PC-9 (cell line): ENCODE measurements around the gene DAPK2. TPM values are rescaled to one million over a fixed set of nuclear protein-coding genes. Genes with fewer than 3 reads are reported as not detected.
A peak's percentile ranks its signal among the peaks of the same experiment; 100 is the strongest.

Experiments used
- BruUV-seq: library from RNA; stranded (reverse); fragments of 400-500 nt; replicated peaks from 2 replicates; lab custom pipeline; 2021; lab: Mats Ljungman, UMichigan
- CTCF ChIA-PET: fragments of 300-600 bp; sonication (Branson Sonifier 250); formaldehyde crosslinking; loops from one replicate; lab custom pipeline; 2022; ENCODE audit warnings: antibody characterized with exemption; lab: Charles Lee
- POLR2A ChIA-PET: fragments of 300-600 bp; sonication (Branson Sonifier 250); formaldehyde crosslinking; loops from one replicate; lab custom pipeline; 2022; ENCODE audit warnings: antibody characterized with exemption; ENCODE audit not compliant: unreplicated experiment; lab: Charles Lee
- DNase-seq, 2 experiments: peaks; one replicate each; pipeline versions ENCODE4 v3.0.0 to v3.0.0-alpha.2; 2015 to 2022; ENCODE audit warnings: mixed read lengths in 1 of 2
- H2AFZ ChIP-seq: fragments of 200-600 bp; sonication (generic); 2 replicates; pipeline ENCODE4 v1.8.1; 2017; ENCODE audit warnings: antibody characterized with exemption
- H3F3A ChIP-seq: fragments of 200-600 bp; sonication (generic); 2 replicates; pipeline ENCODE4 v1.8.1; 2017; ENCODE audit warnings: antibody characterized with exemption, mild to moderate bottlenecking, low read depth; ENCODE audit not compliant: insufficient read depth
- H3K27ac ChIP-seq: fragments of 200-600 bp; sonication (generic); 2 replicates; pipeline ENCODE4 v1.6.1; 2016; ENCODE audit warnings: mixed run types
- H3K27me3 ChIP-seq: fragments of 200-600 bp; sonication (generic); 2 replicates; pipeline ENCODE4 v1.6.1; 2016; ENCODE audit warnings: low read depth, mixed run types; ENCODE audit not compliant: insufficient read depth
- H3K36me3 ChIP-seq: fragments of 200-600 bp; sonication (generic); 2 replicates; pipeline ENCODE4 v1.6.1; 2016; ENCODE audit warnings: low read depth, mixed run types
- H3K4me1 ChIP-seq: fragments of 200-600 bp; sonication (generic); replicated peaks from 2 replicates; pipeline ENCODE4 v1.6.1; 2016; ENCODE audit warnings: mixed run types; ENCODE audit not compliant: insufficient read depth
- H3K4me2 ChIP-seq: fragments of 200-600 bp; sonication (generic); 2 replicates; pipeline ENCODE4 v1.6.1; 2017; ENCODE audit warnings: mixed run types
- H3K4me3 ChIP-seq: fragments of 200-600 bp; sonication (generic); 2 replicates; pipeline ENCODE4 v1.6.1; 2016; ENCODE audit warnings: mixed run types
- H3K79me2 ChIP-seq: fragments of 200-600 bp; sonication (generic); 2 replicates; pipeline ENCODE4 v1.6.1; 2017; ENCODE audit warnings: low read depth, mixed run types
- H3K9me2 ChIP-seq: fragments of 200-600 bp; sonication (generic); 2 replicates; pipeline ENCODE4 v1.8.1; 2017; ENCODE audit warnings: mild to moderate bottlenecking; ENCODE audit not compliant: insufficient read depth
- H3K9me3 ChIP-seq: fragments of 200-600 bp; sonication (generic); 2 replicates; pipeline ENCODE4 v1.8.1; 2016; ENCODE audit warnings: low read depth; ENCODE audit not compliant: insufficient read depth
- H4K20me1 ChIP-seq: fragments of 200-600 bp; sonication (generic); 2 replicates; pipeline ENCODE4 v1.8.1; 2017; ENCODE audit not compliant: insufficient read depth
- EZH2 ChIP-seq: fragments of 200-600 bp; sonication (generic); IDR thresholded peaks from 2 replicates; pipeline ENCODE4 v1.8.0; 2017; ENCODE audit warnings: antibody characterized with exemption, low read depth
- intact Hi-C: fragments of 100-400 bp; cut with micrococcal nuclease; formaldehyde crosslinking; loops from one replicate; pipeline ENCODE4 v1.10.0; 2022; ENCODE audit not compliant: unreplicated experiment
- total RNA-seq: library from RNA; stranded (reverse); gene quantifications from 2 replicates; pipeline ENCODE4 v1.2.3, GENCODE V29; 2021
- TF ChIP-seq, protein P1 (sequence below): fragments of 200-600 bp; sonication (generic); conservative IDR thresholded peaks from 2 replicates; pipeline ENCODE4 v1.6.1; 2017; ENCODE audit warnings: mixed run types, antibody characterized with exemption, mild to moderate bottlenecking, moderate library complexity

The DAPK2 gene
- total RNA-seq, 1 experiment from 2014 or later, result 11.0 TPM

DNA sequence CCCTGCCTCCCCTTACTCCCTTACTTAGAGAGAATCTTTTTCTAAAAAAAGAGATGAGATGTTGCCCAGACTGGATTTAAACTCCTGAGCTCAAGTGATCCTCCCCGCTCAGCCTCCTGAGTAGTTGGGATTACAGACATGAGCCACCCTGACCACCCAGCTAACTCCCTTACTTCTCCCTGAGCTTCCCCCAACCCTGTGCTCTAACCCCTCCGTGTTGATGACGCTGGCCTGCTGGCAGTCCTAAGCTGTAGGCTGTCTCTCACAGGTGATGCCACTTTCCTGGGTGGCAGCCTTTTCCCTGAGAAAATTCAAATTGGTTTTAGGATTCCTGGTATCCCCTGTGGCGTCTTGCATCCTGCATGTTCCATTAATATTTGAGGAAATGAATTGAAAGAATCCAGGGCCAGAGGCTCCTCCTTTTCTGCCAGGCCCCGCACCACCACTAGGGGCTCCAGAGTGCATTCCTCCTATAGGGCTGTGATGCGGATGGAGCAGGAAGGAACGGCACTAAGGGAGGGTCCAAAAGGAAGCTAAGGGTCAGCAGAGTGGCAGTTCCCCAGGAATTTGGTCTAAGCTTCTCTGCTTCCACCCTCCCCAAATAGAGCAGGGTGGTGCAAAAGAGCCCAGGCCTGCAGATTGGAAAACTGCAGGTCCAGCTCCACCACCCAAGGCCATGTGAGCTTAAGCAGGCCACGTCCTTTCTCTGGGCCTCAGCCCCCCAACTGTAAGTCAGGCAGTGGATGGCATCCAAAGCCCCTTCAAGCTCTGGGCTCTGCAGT lies 101.1 kb downstream of the DAPK2 start:
- no peaks in the 10 kb centered on the region for H4K20me1 ChIP-seq
- CTCF ChIA-PET, result interaction anchor here (0.5 to 2.3 kb wide), 25 partner anchors 12 to 781 kb away, joined by 3 to 46 read pairs (median 4); partner anchors contain the start of genes CIAO2A and DAPK2
- H3K4me1 ChIP-seq, result peaks cover 12% of the 10 kb centered on the region
- no peaks in the 10 kb centered on the region for H3K36me3 ChIP-seq
- H3F3A ChIP-seq, result no peaks in the 10 kb centered on the region; the same call in 1 of the 2 replicates
- intact Hi-C loops, result loop anchor here (1.0 to 5.0 kb wide), 4 partner anchors 49 to 193 kb away; no protein-coding TSS in a partner anchor
- H2AFZ ChIP-seq, result no peak overlapping the region
- H3K79me2 ChIP-seq, result no peaks in the 10 kb centered on the region
- TF ChIP-seq EZH2, result no peak
- TF ChIP-seq, protein P1, sequence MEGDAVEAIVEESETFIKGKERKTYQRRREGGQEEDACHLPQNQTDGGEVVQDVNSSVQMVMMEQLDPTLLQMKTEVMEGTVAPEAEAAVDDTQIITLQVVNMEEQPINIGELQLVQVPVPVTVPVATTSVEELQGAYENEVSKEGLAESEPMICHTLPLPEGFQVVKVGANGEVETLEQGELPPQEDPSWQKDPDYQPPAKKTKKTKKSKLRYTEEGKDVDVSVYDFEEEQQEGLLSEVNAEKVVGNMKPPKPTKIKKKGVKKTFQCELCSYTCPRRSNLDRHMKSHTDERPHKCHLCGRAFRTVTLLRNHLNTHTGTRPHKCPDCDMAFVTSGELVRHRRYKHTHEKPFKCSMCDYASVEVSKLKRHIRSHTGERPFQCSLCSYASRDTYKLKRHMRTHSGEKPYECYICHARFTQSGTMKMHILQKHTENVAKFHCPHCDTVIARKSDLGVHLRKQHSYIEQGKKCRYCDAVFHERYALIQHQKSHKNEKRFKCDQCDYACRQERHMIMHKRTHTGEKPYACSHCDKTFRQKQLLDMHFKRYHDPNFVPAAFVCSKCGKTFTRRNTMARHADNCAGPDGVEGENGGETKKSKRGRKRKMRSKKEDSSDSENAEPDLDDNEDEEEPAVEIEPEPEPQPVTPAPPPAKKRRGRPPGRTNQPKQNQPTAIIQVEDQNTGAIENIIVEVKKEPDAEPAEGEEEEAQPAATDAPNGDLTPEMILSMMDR, result peak; percentile 89
- H3K27me3 ChIP-seq, result no peaks in the 10 kb centered on the region
- H3K9me3 ChIP-seq, result no peaks in the 10 kb centered on the region
- POLR2A ChIA-PET, result interaction anchor here (0.6 to 0.7 kb wide), 3 partner anchors 98 to 568 kb away, joined by 4 to 10 read pairs (median 4); no protein-coding TSS in a partner anchor
- H3K9me2 ChIP-seq, result no peaks in the 10 kb centered on the region
- BruUV-seq, result no TSS peak
- no peak overlapping the region; the same call in 1 of the 2 replicates for H3K4me3 ChIP-seq
- H3K4me2 ChIP-seq, result peak overlapping the region; percentile 65
- peak; percentile 38 to 79 for DNase-seq
- H3K27ac ChIP-seq, result peak overlapping the region; percentile 68

DNA sequence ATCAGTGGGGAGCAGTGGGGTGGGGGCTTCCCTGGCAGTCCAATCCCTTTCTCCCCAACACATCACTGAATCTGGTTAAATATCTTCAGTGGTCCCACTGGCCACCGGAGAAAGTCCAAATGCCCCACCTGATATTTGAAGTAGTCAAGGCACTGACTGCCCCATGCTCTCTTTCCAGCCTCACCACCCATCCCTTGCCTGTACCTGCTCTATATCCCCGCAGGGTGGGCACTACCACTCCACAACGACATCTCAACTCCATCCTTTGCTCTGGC lies 101.7 kb downstream of the DAPK2 start:
- no peaks in the 10 kb centered on the region for H3K27me3 ChIP-seq
- H3K9me2 ChIP-seq, result no peaks in the 10 kb centered on the region
- H2AFZ ChIP-seq, result no peak overlapping the region
- H3K36me3 ChIP-seq, result no peaks in the 10 kb centered on the region
- no peaks in the 10 kb centered on the region for H3K9me3 ChIP-seq
- H3F3A ChIP-seq, result no peaks in the 10 kb centered on the region; the same call in 1 of the 2 replicates
- no peak overlapping the region for H3K27ac ChIP-seq
- no TSS peak for BruUV-seq
- POLR2A ChIA-PET, result no interaction called here
- no peak overlapping the region for H3K4me3 ChIP-seq
- peaks cover 12% of the 10 kb centered on the region for H3K4me1 ChIP-seq
- no peaks in the 10 kb centered on the region for H3K79me2 ChIP-seq
- H4K20me1 ChIP-seq, result no peaks in the 10 kb centered on the region
- intact Hi-C loops, result loop anchor here (2.0 kb wide), 1 partner anchor 118 kb away; no protein-coding TSS in a partner anchor
- TF ChIP-seq EZH2, result no peak
- TF ChIP-seq, protein P1, result no peak
- no peak for DNase-seq
- H3K4me2 ChIP-seq, result peak overlapping the region; percentile 65; the same call in 1 of the 2 replicates
- CTCF ChIA-PET, result interaction anchor here (0.6 to 1.7 kb wide), 3 partner anchors 112 to 668 kb away, joined by 3 to 7 read pairs (median 4); no protein-coding TSS in a partner anchor

DNA sequence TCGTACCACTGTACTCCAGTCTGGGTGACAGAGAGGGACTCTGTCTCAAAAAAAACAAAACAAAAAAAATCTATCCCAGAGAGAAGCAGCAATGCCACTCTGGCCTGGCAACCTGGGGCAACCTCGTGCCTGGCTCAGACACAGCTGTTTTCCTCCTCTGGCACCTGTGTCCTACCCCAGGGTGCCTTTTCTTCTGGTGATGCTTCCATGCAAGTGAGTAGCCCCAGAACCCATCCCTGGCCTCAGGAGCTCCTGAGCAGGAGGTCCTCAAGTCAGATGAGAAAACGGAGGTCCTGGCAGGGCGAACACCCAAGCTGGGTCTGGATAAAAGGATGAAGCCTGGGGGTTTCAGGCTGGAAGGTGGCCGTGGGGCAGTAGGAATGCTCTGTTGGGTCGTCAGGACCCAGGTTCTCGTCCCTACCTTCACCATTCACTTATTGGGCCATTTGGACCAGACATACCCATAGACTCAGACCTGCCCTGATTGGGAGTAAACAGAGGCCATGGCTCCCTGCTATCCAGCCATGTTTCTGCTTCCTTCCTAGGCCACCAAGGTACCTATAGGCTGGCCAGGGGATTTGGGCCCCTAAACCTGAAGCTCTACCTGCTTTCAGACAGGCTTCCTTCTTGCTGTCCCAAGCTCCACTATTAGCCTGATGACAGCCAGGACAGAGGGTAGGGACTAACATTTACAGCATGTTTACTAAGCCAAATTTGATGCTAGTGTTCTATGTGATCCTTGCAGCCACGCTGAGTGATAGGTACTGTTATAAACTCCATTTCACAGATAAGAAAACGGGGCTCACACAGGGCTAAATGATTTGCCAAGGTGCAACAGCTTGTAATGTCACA lies 102.2 kb downstream of the DAPK2 start:
- Histone ChIP-seq H3K27me3 (no peaks in the 10 kb centered on the region), H3K27ac (no peak overlapping the region), H2AFZ (no peak overlapping the region), H3K9me3 (no peaks in the 10 kb centered on the region), H3F3A (no peaks in the 10 kb centered on the region; the same call in 1 of the 2 replicates), H3K36me3 (no peaks in the 10 kb centered on the region), H3K4me3 (no peak overlapping the region), H3K4me1 (peaks cover 12% of the 10 kb centered on the region), H3K4me2 (no peak overlapping the region), H3K9me2 (no peaks in the 10 kb centered on the region), H4K20me1 (no peaks in the 10 kb centered on the region), H3K79me2 (no peaks in the 10 kb centered on the region)
- intact Hi-C loops, result loop anchor here (2.0 kb wide), 1 partner anchor 117 kb away; no protein-coding TSS in a partner anchor
- BruUV-seq, result no TSS peak
- no peak for DNase-seq
- TF ChIP-seq, protein P1, result no peak
- no peak for TF ChIP-seq EZH2
- POLR2A ChIA-PET, result no interaction called here
- CTCF ChIA-PET, result interaction anchor here (0.6 kb wide), 1 partner anchor 668 kb away, joined by 3 read pairs; no protein-coding TSS in a partner anchor
